GM19452 (cell line): ENCODE data around the gene CENPX.
A peak's percentile ranks its signal among the peaks of the same experiment; 100 is the strongest.
"Not testable (repeated sequence)": the region's sequence is repeated elsewhere in the genome, so short reads cannot be mapped to it uniquely, and the experiment has no call there.

Source experiments
- ATAC-seq: cut with Tn5 transposase; IDR thresholded peaks from one replicate; pipeline ENCODE4 v1.9.1; 2021; ENCODE audit not compliant: unreplicated experiment

The CENPX gene

GRCh38 chr17:82039695-82040299, 17.1 kb upstream of the CENPX start:
- ATAC-seq = no peak

GRCh38 chr17:82038796-82039409, 16.2 kb upstream of the CENPX start:
- ATAC-seq = not testable (repeated sequence)

- ATAC-seq = no peak
These were observed 15.2 kb upstream of the CENPX start for GRCh38 chr17:82037889-82038195.

- peak; percentile 78 for ATAC-seq
These were observed 14.6 kb upstream of the CENPX start, which contains the start of gene DCXR for GRCh38 chr17:82037092-82037888. DCXR (minus strand) TSS chr17:82037697; CDS start chr17:82037682, 15 bp downstream.

GRCh38 chr17:82036634-82037091, 14.0 kb upstream of the CENPX start:
- no peak for ATAC-seq

GRCh38 chr17:82035956-82036633, 13.4 kb upstream of the CENPX start:
- ATAC-seq = no peak

- no peak for ATAC-seq
These were observed 12.8 kb upstream of the CENPX start for GRCh38 chr17:82035488-82035887.

- no peak for ATAC-seq
These were observed 11.8 kb upstream of the CENPX start for GRCh38 chr17:82034371-82035011.

GRCh38 chr17:82033359-82034085, 10.8 kb upstream of the CENPX start:
- ATAC-seq = no peak

GRCh38 chr17:82031885-82032627, 9.4 kb upstream of the CENPX start:
- no peak for ATAC-seq

GRCh38 chr17:82031303-82031884, 8.7 kb upstream of the CENPX start, which contains the start of gene RAC3:
RAC3 (plus strand) TSS chr17:82031678; CDS start chr17:82031762, 84 bp downstream.
- no peak for ATAC-seq

- no peak for ATAC-seq
These were observed 8.0 kb upstream of the CENPX start for GRCh38 chr17:82030470-82031302.

- no peak for ATAC-seq
These were observed 7.4 kb upstream of the CENPX start for GRCh38 chr17:82029990-82030469.

GRCh38 chr17:82029391-82029790, 6.7 kb upstream of the CENPX start:
- no peak for ATAC-seq

GRCh38 chr17:82028966-82029365, 6.3 kb upstream of the CENPX start:
- ATAC-seq = no peak

- ATAC-seq = no peak
These were observed 5.6 kb upstream of the CENPX start for GRCh38 chr17:82028246-82028645.

- ATAC-seq = no peak
These were observed 2.9 kb upstream of the CENPX start for GRCh38 chr17:82025401-82026107.

GRCh38 chr17:82024859-82025258, 2.2 kb upstream of the CENPX start:
- no peak for ATAC-seq
